Measurements from ENCODE around the gene MEGF8.

The MEGF8 gene

GRCh38 chr19:42419309-42419708 is 93.9 kb downstream of the MEGF8 start:
- DNase-seq (ENCODE audit: low read depth), result no peak

GRCh38 chr19:42420055-42420544 is 94.7 kb downstream of the MEGF8 start:
- DNase-seq (ENCODE audit: low read depth), result peak; percentile 66

GRCh38 chr19:42421101-42421500 is 95.7 kb downstream of the MEGF8 start:
- no peak for DNase-seq (ENCODE audit: low read depth)

GRCh38 chr19:42421591-42422031 is 96.2 kb downstream of the MEGF8 start:
- DNase-seq (ENCODE audit: low read depth), result no peak

- DNase-seq (ENCODE audit: low read depth), result no peak
Observed at GRCh38 chr19:42422092-42422900, 96.9 kb downstream of the MEGF8 start.

- peak; percentile 30 for DNase-seq (ENCODE audit: low read depth)
Observed at GRCh38 chr19:42422901-42423461, 97.5 kb downstream of the MEGF8 start.

- peak; percentile 91 for DNase-seq (ENCODE audit: low read depth)
Observed at GRCh38 chr19:42423462-42424344, 98.3 kb downstream of the MEGF8 start.

- DNase-seq (ENCODE audit: low read depth), result no peak
Observed at GRCh38 chr19:42424345-42424707, 98.9 kb downstream of the MEGF8 start.

GRCh38 chr19:42424712-42425131 is 99.3 kb downstream of the MEGF8 start:
- DNase-seq (ENCODE audit: low read depth), result no peak

- no peak for DNase-seq (ENCODE audit: low read depth)
Observed at GRCh38 chr19:42426643-42427042, 101.2 kb downstream of the MEGF8 start.

- no peak for DNase-seq (ENCODE audit: low read depth)
Observed at GRCh38 chr19:42427313-42427712, 101.9 kb downstream of the MEGF8 start, which contains the start of gene LIPE. Gene LIPE (minus strand): TSS chr19:42427388. CDS start chr19:42427149, 239 bp downstream.

Data from activated T-cell treated with anti-CD3 and anti-CD28 coated beads for 24 hours (primary cell).